PC-3 (cell line): ENCODE data around the gene ZACN. TPM values are rescaled to one million over a fixed set of nuclear protein-coding genes. Genes with fewer than 3 reads are reported as not detected.
A peak's percentile ranks its signal among the peaks of the same experiment; 100 is the strongest.

ENCODE experiments used
- ATAC-seq: fragments of 200-7000 bp; cut with Tn5 transposase; 2 replicates; pipeline ENCODE4 v1.9.1; 2020; ENCODE audit warnings: mild to moderate bottlenecking, moderate library complexity
- BruUV-seq: library from RNA; stranded (reverse); fragments of 400-500 nt; replicated peaks from 2 replicates; lab custom pipeline; 2021; lab: Mats Ljungman, UMichigan
- CTCF ChIA-PET: fragments of 300-600 bp; sonication (Branson Sonifier 250); formaldehyde crosslinking; loops from one replicate; lab custom pipeline; 2022; ENCODE audit warnings: antibody characterized with exemption; lab: Charles Lee
- POLR2A ChIA-PET: fragments of 300-600 bp; sonication (Branson Sonifier 250); formaldehyde crosslinking; loops from one replicate; lab custom pipeline; 2022; ENCODE audit warnings: antibody characterized with exemption; ENCODE audit not compliant: unreplicated experiment; lab: Charles Lee
- DNase-seq: peaks from one replicate; pipeline ENCODE4 v3.0.0-alpha.2; 2015
- H2AFZ ChIP-seq: fragments of 300-600 bp; sonication (generic); 2 replicates; pipeline ENCODE4 v1.6.0; 2016; ENCODE audit warnings: antibody characterized with exemption, low read length
- H3F3A ChIP-seq: fragments of 300-600 bp; sonication (generic); one replicate; pipeline ENCODE4 v1.6.0; 2017; ENCODE audit warnings: antibody characterized with exemption, low read length, control low read depth, mild to moderate bottlenecking; ENCODE audit not compliant: unreplicated experiment
- H3K27ac ChIP-seq: fragments of 300-600 bp; sonication (generic); 2 replicates; pipeline ENCODE4 v1.5.1; 2016; ENCODE audit warnings: mild to moderate bottlenecking, low read length
- H3K27me3 ChIP-seq: fragments of 300-600 bp; sonication (generic); 2 replicates; pipeline ENCODE4 v1.6.1; 2016; ENCODE audit warnings: low read length, mixed read lengths
- H3K36me3 ChIP-seq: fragments of 300-600 bp; sonication (generic); 2 replicates; pipeline ENCODE4 v1.6.1; 2016; ENCODE audit warnings: low read depth, mixed run types, low read length, mixed read lengths
- H3K4me1 ChIP-seq: fragments of 300-600 bp; sonication (generic); 2 replicates; pipeline ENCODE4 v1.5.1; 2016; ENCODE audit warnings: low read length; ENCODE audit not compliant: insufficient read depth
- H3K4me2 ChIP-seq: fragments of 300-600 bp; sonication (generic); 2 replicates; pipeline ENCODE4 v1.6.0; 2016; ENCODE audit warnings: low read length
- H3K4me3 ChIP-seq: fragments of 300-600 bp; sonication (generic); 2 replicates; pipeline ENCODE4 v1.5.1; 2016; ENCODE audit warnings: mild to moderate bottlenecking, low read length, mixed read lengths
- H3K79me2 ChIP-seq: fragments of 300-600 bp; sonication (generic); 2 replicates; pipeline ENCODE4 v1.6.1; 2017; ENCODE audit warnings: low read length, mixed read lengths
- H3K9ac ChIP-seq: fragments of 300-600 bp; sonication (generic); 2 replicates; pipeline ENCODE4 v1.6.0; 2016; ENCODE audit warnings: mild to moderate bottlenecking, low read length
- H3K9me2 ChIP-seq: fragments of 300-600 bp; sonication (generic); replicated peaks from 2 replicates; pipeline ENCODE4 v1.6.1; 2016; ENCODE audit warnings: mixed run types, low read length, mixed read lengths
- H3K9me3 ChIP-seq: fragments of 300-600 bp; sonication (generic); 2 replicates; pipeline ENCODE4 v1.6.1; 2016; ENCODE audit warnings: low read length, mixed read lengths
- H4K20me1 ChIP-seq: fragments of 300-600 bp; sonication (generic); 2 replicates; pipeline ENCODE4 v1.6.1; 2016; ENCODE audit warnings: low read length, mixed read lengths
- EZH2 ChIP-seq: fragments of 300-600 bp; sonication (generic); IDR thresholded peaks from one replicate; pipeline ENCODE4 v1.6.1; 2017; ENCODE audit warnings: antibody characterized with exemption, mild to moderate bottlenecking, low read length; ENCODE audit not compliant: unreplicated experiment
- EZH2phosphoT487 ChIP-seq: fragments of 300-600 bp; sonication (generic); IDR thresholded peaks from 2 replicates; pipeline ENCODE4 v1.6.1; 2018; ENCODE audit warnings: mild to moderate bottlenecking, antibody characterized with exemption, low read length, borderline replicate concordance
- intact Hi-C: fragments of 100-400 bp; cut with micrococcal nuclease; formaldehyde crosslinking; loops from 2 replicates; pipeline ENCODE4 v1.9.0; 2023
- total RNA-seq: library from RNA; depleted of rRNA; stranded (reverse); fragments of >200 nt; gene quantifications from 2 replicates; pipeline ENCODE4 v1.2.3, GENCODE V29; 2014
- TF ChIP-seq, protein P1 (sequence below): fragments of 300-600 bp; sonication (generic); conservative IDR thresholded peaks from 2 replicates; pipeline ENCODE4 v1.5.1; 2017; ENCODE audit warnings: antibody characterized with exemption, low read depth, mild to moderate bottlenecking, low read length

ZACN gene
- total RNA-seq, 1 experiment from 2014 or later, result 0.11 TPM

DNA sequence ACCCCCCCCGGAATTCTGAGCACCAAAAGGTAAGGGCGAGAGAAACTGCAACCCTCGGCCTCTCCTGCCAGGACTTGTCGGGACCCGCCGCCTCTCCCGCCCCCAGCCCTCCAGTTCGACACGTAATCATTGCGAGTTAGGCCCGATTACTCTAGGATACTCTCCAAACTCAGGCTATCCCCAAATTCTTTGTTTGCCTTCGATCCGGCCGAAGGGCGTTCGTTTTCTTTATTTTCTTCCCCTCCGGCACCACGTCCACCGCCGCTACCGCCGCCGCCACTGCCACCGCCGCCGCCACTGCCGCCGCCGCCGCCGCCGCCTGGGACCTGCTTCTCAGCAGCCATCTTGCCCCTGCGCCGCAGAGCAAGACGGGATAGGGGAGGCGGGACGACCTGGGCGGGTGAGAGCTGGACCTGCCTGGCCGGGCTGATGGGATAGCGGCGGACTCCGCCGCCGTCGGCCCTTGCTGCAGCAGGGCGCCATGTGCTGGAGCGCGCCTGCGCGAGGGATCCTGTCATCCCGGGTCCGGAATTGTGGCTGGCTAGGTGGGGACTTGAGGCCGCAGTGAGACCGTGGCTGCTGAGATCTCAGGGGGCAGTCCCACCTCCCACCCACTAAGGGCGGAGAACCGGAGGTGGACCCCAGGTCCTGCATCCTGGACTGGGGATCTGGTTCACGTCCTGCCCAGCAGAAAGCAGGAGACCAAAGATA is 6.7 kb upstream of the ZACN start, which contains the start of gene SRP68:
TSS of gene SRP68 (minus strand) at position 370 of the 711 bp plus-strand sequence. CDS start at position 344, 26 bp downstream.
- Histone ChIP-seq H3K4me3 (peak within 1 kb of the TSS; percentile 75), H4K20me1 (peaks cover 11% of the 10 kb centered on the region), H3K27me3 (peaks cover 34% of the 10 kb centered on the region), H3F3A (no peaks in the 10 kb centered on the region), H3K9me3 (no peaks in the 10 kb centered on the region), H3K4me2 (peak within 1 kb of the TSS; percentile 98), H3K27ac (peak within 1 kb of the TSS; percentile 33), H3K36me3 (peaks cover 5% of the 10 kb centered on the region), H3K4me1 (peaks cover 22% of the 10 kb centered on the region), H2AFZ (peak within 1 kb of the TSS; percentile 91), H3K9ac (peak within 1 kb of the TSS; percentile 92), H3K79me2 (peaks cover 57% of the 10 kb centered on the region), H3K9me2 (no peaks in the 10 kb centered on the region)
- TF ChIP-seq, protein P1, sequence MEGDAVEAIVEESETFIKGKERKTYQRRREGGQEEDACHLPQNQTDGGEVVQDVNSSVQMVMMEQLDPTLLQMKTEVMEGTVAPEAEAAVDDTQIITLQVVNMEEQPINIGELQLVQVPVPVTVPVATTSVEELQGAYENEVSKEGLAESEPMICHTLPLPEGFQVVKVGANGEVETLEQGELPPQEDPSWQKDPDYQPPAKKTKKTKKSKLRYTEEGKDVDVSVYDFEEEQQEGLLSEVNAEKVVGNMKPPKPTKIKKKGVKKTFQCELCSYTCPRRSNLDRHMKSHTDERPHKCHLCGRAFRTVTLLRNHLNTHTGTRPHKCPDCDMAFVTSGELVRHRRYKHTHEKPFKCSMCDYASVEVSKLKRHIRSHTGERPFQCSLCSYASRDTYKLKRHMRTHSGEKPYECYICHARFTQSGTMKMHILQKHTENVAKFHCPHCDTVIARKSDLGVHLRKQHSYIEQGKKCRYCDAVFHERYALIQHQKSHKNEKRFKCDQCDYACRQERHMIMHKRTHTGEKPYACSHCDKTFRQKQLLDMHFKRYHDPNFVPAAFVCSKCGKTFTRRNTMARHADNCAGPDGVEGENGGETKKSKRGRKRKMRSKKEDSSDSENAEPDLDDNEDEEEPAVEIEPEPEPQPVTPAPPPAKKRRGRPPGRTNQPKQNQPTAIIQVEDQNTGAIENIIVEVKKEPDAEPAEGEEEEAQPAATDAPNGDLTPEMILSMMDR, result no peak
- no peak for TF ChIP-seq EZH2
- TF ChIP-seq EZH2phosphoT487, result no peak
- ChIA-PET POLR2A (interaction anchor here (0.6 to 0.8 kb wide), 3 partner anchors 66 to 1214 kb away, joined by 3 to 9 read pairs (median 5); no protein-coding TSS in a partner anchor), CTCF (interaction anchor here (1.0 kb wide), 1 partner anchor 62 kb away, joined by 4 read pairs; no protein-coding TSS in a partner anchor)
- peak; percentile 96 for DNase-seq
- intact Hi-C loops, result loop anchor here (5.0 kb wide), 1 partner anchor 45 kb away; the partner anchor contains the start of gene EVPL
- peak; percentile 99 for ATAC-seq
- no TSS peak for BruUV-seq

DNA sequence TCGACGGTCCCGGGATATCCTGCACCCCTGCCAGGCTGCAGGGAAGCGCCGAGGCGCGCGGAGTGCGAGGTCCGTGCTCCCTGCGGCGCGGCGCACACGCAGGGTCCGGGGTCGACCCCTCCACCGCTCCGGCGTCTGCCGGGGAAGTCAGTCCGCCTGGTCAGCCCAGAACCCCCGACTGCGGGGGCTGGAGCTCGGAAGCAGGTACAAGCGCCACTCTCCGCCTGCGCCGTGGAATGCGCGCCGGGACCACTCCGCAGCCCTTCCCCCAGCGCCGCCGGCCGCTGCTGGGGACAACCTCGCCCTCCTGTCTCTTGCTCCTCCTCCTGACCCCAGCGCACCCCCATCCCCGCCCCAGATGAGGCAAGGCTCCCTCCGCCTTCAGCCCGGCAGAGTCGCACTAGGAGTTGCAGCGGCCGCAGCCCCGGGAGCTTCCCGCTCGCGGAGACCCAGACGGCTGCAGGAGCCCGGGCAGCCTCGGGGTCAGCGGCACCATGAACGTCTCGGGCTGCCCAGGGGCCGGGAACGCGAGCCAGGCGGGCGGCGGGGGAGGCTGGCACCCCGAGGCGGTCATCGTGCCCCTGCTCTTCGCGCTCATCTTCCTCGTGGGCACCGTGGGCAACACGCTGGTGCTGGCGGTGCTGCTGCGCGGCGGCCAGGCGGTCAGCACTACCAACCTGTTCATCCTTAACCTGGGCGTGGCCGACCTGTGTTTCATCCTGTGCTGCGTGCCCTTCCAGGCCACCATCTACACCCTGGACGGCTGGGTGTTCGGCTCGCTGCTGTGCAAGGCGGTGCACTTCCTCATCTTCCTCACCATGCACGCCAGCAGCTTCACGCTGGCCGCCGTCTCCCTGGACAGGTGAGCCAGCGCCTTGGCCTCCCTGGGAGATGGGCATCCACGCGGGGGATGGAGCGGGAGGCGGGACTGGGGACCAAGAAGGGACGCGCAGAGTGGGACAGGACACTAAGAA is 4.3 kb upstream of the ZACN start, which contains the start of gene GALR2:
TSS of gene GALR2 (plus strand) at position 392 of the 974 bp plus-strand sequence. CDS start at position 495, 103 bp downstream.
- POLR2A ChIA-PET, result no interaction called here
- no peaks in the 10 kb centered on the region for H3K36me3 ChIP-seq
- intact Hi-C loops, result loop anchor here (5.0 kb wide), 1 partner anchor 47 kb away; the partner anchor contains the start of gene EVPL
- peak within 1 kb of the TSS; percentile 61 for H3K4me2 ChIP-seq
- ATAC-seq (no peak), DNase-seq (no peak)
- H2AFZ ChIP-seq, result no peak within 1 kb of the TSS
- H3F3A ChIP-seq, result no peaks in the 10 kb centered on the region
- peaks cover 22% of the 10 kb centered on the region for H3K4me1 ChIP-seq
- no peaks in the 10 kb centered on the region for H3K9me3 ChIP-seq
- H3K27ac ChIP-seq, result no peak within 1 kb of the TSS
- peak; percentile 54 for TF ChIP-seq EZH2
- no peak for TF ChIP-seq EZH2phosphoT487
- peaks cover 34% of the 10 kb centered on the region for H3K79me2 ChIP-seq
- no TSS peak for BruUV-seq
- CTCF ChIA-PET, result no interaction called here
- H3K9ac ChIP-seq, result no peak within 1 kb of the TSS
- no peaks in the 10 kb centered on the region for H3K9me2 ChIP-seq
- H4K20me1 ChIP-seq, result peaks cover 11% of the 10 kb centered on the region
- peaks cover 57% of the 10 kb centered on the region for H3K27me3 ChIP-seq
- H3K4me3 ChIP-seq, result peak within 1 kb of the TSS; percentile 35
